GM19043 (cell line): ENCODE data around the gene TGM6.
"Not testable (repeated sequence)": the region's sequence is repeated elsewhere in the genome, so short reads cannot be mapped to it uniquely, and the experiment has no call there.

ENCODE experiments used
- ATAC-seq: cut with Tn5 transposase; IDR thresholded peaks from one replicate; pipeline ENCODE4 v1.9.1; 2021; ENCODE audit warnings: low read depth; ENCODE audit not compliant: unreplicated experiment

The TGM6 gene

GRCh38 chr20:2396241-2396814, 15.6 kb downstream of the TGM6 start:
- ATAC-seq = no peak

- no peak for ATAC-seq
These were observed 16.4 kb downstream of the TGM6 start for GRCh38 chr20:2397091-2397490.

- no peak for ATAC-seq
These were observed 17.0 kb downstream of the TGM6 start for GRCh38 chr20:2397595-2398145.

GRCh38 chr20:2398449-2398848, 17.7 kb downstream of the TGM6 start:
- ATAC-seq = no peak

- ATAC-seq = no peak
These were observed 18.7 kb downstream of the TGM6 start for GRCh38 chr20:2399390-2399789.

GRCh38 chr20:2400290-2400689, 19.6 kb downstream of the TGM6 start:
- no peak for ATAC-seq

- ATAC-seq = no peak
These were observed 20.8 kb downstream of the TGM6 start for GRCh38 chr20:2401527-2401926.

- ATAC-seq = no peak
These were observed 21.7 kb downstream of the TGM6 start for GRCh38 chr20:2402271-2402980.

GRCh38 chr20:2403291-2404052, 22.8 kb downstream of the TGM6 start:
- no peak for ATAC-seq

- ATAC-seq = no peak
These were observed 25.0 kb downstream of the TGM6 start for GRCh38 chr20:2405693-2406065.

- ATAC-seq = not testable (repeated sequence)
These were observed 26.7 kb downstream of the TGM6 start for GRCh38 chr20:2407355-2407754.

- ATAC-seq = no peak
These were observed 27.4 kb downstream of the TGM6 start for GRCh38 chr20:2408111-2408510.

- no peak for ATAC-seq
These were observed 36.0 kb downstream of the TGM6 start for GRCh38 chr20:2416541-2417212.

- ATAC-seq = no peak
These were observed 36.5 kb downstream of the TGM6 start for GRCh38 chr20:2417213-2417541.

GRCh38 chr20:2418388-2418787, 37.7 kb downstream of the TGM6 start:
- ATAC-seq = no peak

GRCh38 chr20:2420510-2420909, 39.8 kb downstream of the TGM6 start:
- ATAC-seq = no peak

GRCh38 chr20:2421247-2421646, 40.5 kb downstream of the TGM6 start:
- no peak for ATAC-seq

GRCh38 chr20:2429051-2429450, 48.4 kb downstream of the TGM6 start:
- no peak for ATAC-seq

- ATAC-seq = no peak
These were observed 49.8 kb downstream of the TGM6 start for GRCh38 chr20:2430538-2430937.

- no peak for ATAC-seq
These were observed 50.5 kb downstream of the TGM6 start for GRCh38 chr20:2431185-2431584.

GRCh38 chr20:2446845-2447244, 66.1 kb downstream of the TGM6 start:
- no peak for ATAC-seq
